ENCODE results near the gene CDH1.

CDH1 gene

GRCh38 chr16:68859828-68860227 lies 122.7 kb downstream of the CDH1 start:
- no peak for FAIRE-seq

GRCh38 chr16:68860978-68861892 lies 124.1 kb downstream of the CDH1 start:
- FAIRE-seq = no peak

GRCh38 chr16:68866933-68867332 lies 129.8 kb downstream of the CDH1 start:
- FAIRE-seq = no peak

- FAIRE-seq = no peak
These were observed 132.5 kb downstream of the CDH1 start for GRCh38 chr16:68869492-68870088.

GRCh38 chr16:68873635-68874471 lies 136.8 kb downstream of the CDH1 start:
- no peak for FAIRE-seq

GRCh38 chr16:68875871-68876270 lies 138.8 kb downstream of the CDH1 start:
- FAIRE-seq = no peak

GRCh38 chr16:68883685-68884084 lies 146.6 kb downstream of the CDH1 start:
- no peak for FAIRE-seq

GRCh38 chr16:68884401-68884800 lies 147.3 kb downstream of the CDH1 start:
- no peak for FAIRE-seq
